Peyer's patch (tissue), 4 donors: ENCODE results near the gene TRRAP. TPM values are rescaled to one million over a fixed set of nuclear protein-coding genes. Genes with fewer than 3 reads are reported as not detected.

Source experiments
- DNase-seq, 3 donors: peaks; one replicate each; pipeline ENCODE4 v3.0.0-alpha.2; 2017 to 2019
- H3K27ac ChIP-seq, 4 donors: fragments of 200-600 bp; sonication (generic); one replicate each; pipeline ENCODE4 v1.5.1; 2016 to 2019
- H3K27me3 ChIP-seq, 2 donors: fragments of 200-600 bp; sonication (generic); one replicate each; pipeline ENCODE4 v1.5.1; 2019
- H3K36me3 ChIP-seq, 3 donors: fragments of 200-600 bp; sonication (generic); one replicate each; pipeline ENCODE4 v1.5.1; 2016 to 2019
- H3K4me1 ChIP-seq, 4 donors: fragments of 200-600 bp; sonication (generic); one replicate each; pipeline ENCODE4 v1.5.1; 2016 to 2019
- H3K4me3 ChIP-seq, 4 donors: fragments of 200-600 bp; sonication (generic); 1 replicate in 3 of 4; 2 replicates in 1 of 4; pipeline ENCODE4 v1.5.1; 2016 to 2019; ENCODE audit warnings: mild to moderate bottlenecking in 1 of 4
- H3K9me3 ChIP-seq, 4 donors: fragments of 200-600 bp; sonication (generic); one replicate each; pipeline ENCODE4 v1.5.1; 2016 to 2019; ENCODE audit warnings: mild to moderate bottlenecking in 1 of 4
- CTCF ChIP-seq, 6 experiments: fragments of 450-650 bp in 4 of 6; fragments of 200-600 bp in 2 of 6; sonication (generic) in 1 of 6; IDR thresholded peaks; one replicate each; pipeline ENCODE4 v1.5.1; 2017 to 2019; ENCODE audit warnings: antibody characterized with exemption in 6 of 6, mild to moderate bottlenecking in 3 of 6, moderate library complexity in 1 of 6
- POLR2A ChIP-seq, 2 donors: fragments of 450-650 bp; IDR thresholded peaks; one replicate each; pipeline ENCODE4 v1.5.1; 2017; ENCODE audit warnings: antibody characterized with exemption in 2 of 2, mild to moderate bottlenecking in 2 of 2, moderate library complexity in 2 of 2
- total RNA-seq, 4 donors: library from RNA; depleted of rRNA; stranded (reverse); fragments of >200 nt; gene quantifications; one replicate each; pipeline ENCODE4 v1.1.0, GENCODE V29; 2016

TRRAP gene
- total RNA-seq, 4 donors from 2014 or later: 39.2 to 62.3 (median 57.8) TPM

DNA sequence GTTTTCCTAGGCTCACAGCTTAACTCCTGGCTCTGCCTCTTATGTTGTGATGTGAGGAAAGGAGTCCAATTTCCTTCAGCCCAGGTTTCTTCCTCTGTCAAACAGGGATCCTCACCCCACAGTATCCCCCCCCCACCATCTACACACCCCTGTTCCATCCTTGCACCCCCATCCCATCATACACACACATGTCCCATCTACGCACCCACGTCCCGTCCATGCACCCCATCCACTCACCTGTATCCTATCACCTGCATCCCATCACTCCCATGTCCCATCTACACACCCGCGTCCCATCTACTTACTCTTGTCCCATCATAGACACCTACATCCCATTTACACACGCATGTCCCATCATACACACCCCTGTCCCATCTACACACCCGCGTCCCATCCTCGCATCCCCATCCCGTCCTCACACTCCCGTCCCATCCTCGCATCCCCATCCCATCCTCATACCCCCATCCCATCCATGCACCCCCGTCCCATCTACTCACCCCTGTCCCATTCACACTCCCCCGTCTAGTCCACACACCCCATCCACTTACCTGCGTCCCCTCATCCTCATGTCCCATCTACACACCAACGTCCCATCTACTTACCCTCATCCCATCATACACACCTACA is 117.3 kb downstream of the TRRAP start:
- H3K27me3 ChIP-seq: no peaks in the 10 kb centered on the region
- H3K4me1 ChIP-seq: peaks cover 0 to 6% (median 0%) of the 10 kb centered on the region in 4 donors
- H3K27ac ChIP-seq: no peak overlapping the region
- no peak for DNase-seq
- H3K9me3 ChIP-seq: no peaks in the 10 kb centered on the region
- peaks cover 0 to 81% (median 0%) of the 10 kb centered on the region in 3 donors for H3K36me3 ChIP-seq
- no peak for TF ChIP-seq POLR2A (IDR thresholded peaks at IDR 0.05)
- TF ChIP-seq CTCF (IDR thresholded peaks at IDR 0.05): no peak
- no peak overlapping the region for H3K4me3 ChIP-seq

GRCh38 chr7:98996150-98996552 is 117.8 kb downstream of the TRRAP start:
- TF ChIP-seq CTCF (IDR thresholded peaks at IDR 0.05) (no peak), POLR2A (IDR thresholded peaks at IDR 0.05) (no peak)
- Histone ChIP-seq H3K4me1 (peaks cover 0 to 6% (median 0%) of the 10 kb centered on the region in 4 donors), H3K36me3 (peaks cover 0 to 81% (median 0%) of the 10 kb centered on the region in 3 donors), H3K9me3 (no peaks in the 10 kb centered on the region), H3K27ac (no peak overlapping the region), H3K4me3 (no peak overlapping the region), H3K27me3 (no peaks in the 10 kb centered on the region)
- no peak for DNase-seq

DNA sequence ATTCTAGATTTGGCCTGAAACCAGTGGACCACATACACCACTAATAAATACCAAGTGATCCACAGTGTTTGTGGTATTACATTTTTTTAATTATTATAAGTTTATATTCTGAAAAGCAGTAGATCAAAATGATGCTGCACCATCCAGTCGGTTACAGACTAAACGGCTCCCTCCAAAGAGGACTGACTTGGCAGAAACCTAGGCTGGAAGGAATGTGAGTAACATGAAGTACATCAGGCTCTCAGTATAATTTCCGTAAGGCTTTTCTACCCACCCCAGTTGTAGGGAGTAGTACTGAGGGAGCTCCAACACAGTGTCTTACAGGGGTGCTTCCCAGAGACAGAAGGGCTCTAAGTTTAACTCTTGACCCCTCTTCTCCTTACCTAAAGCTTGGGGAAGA is 119.5 kb downstream of the TRRAP start:
- Histone ChIP-seq H3K36me3 (peaks cover 0 to 78% (median 0%) of the 10 kb centered on the region in 3 donors), H3K27me3 (no peaks in the 10 kb centered on the region), H3K9me3 (no peaks in the 10 kb centered on the region), H3K4me1 (peaks cover 0 to 6% (median 0%) of the 10 kb centered on the region in 4 donors), H3K27ac (no peak overlapping the region), H3K4me3 (no peak overlapping the region)
- no peak for DNase-seq
- TF ChIP-seq POLR2A (IDR thresholded peaks at IDR 0.05): no peak
- TF ChIP-seq CTCF (IDR thresholded peaks at IDR 0.05): no peak

GRCh38 chr7:98998821-98999725 is 120.7 kb downstream of the TRRAP start:
- DNase-seq: no peak
- H3K36me3 ChIP-seq: peaks cover 0 to 72% (median 0%) of the 10 kb centered on the region in 3 donors

More at GRCh38 chr7:98998821-98999725, 120.7 kb downstream of the TRRAP start:
- no peak overlapping the region for H3K4me3 ChIP-seq
- no peaks in the 10 kb centered on the region for H3K9me3 ChIP-seq
- TF ChIP-seq POLR2A (IDR thresholded peaks at IDR 0.05): no peak
- TF ChIP-seq CTCF (IDR thresholded peaks at IDR 0.05): no peak
- no peaks in the 10 kb centered on the region for H3K27me3 ChIP-seq
- peak overlapping the region in 2 of 4 donors; percentile 13 to 53 for H3K27ac ChIP-seq
- H3K4me1 ChIP-seq: peaks cover 0 to 6% (median 0%) of the 10 kb centered on the region in 4 donors
